SIG-M5 (cell line): Measurements from ENCODE around the gene SLC25A22.
A peak's percentile ranks its signal among the peaks of the same experiment; 100 is the strongest.

Experiments
- DNase-seq: peaks from one replicate; lab custom pipeline; 2025; lab: John Stamatoyannopoulos, UW

The SLC25A22 gene

GRCh38 chr11:821512-822371 lies 23.7 kb upstream of the SLC25A22 start:
- no peak for DNase-seq

GRCh38 chr11:820655-821511 lies 22.8 kb upstream of the SLC25A22 start:
- no peak for DNase-seq

- peak; percentile 37 for DNase-seq
These were observed 22.0 kb upstream of the SLC25A22 start for GRCh38 chr11:819943-820649.

GRCh38 chr11:819129-819931 lies 21.2 kb upstream of the SLC25A22 start:
- no peak for DNase-seq

- no peak for DNase-seq
These were observed 20.5 kb upstream of the SLC25A22 start, which contains the start of gene PNPLA2 for GRCh38 chr11:818396-819128. PNPLA2 (plus strand) TSS chr11:818914; CDS start chr11:819719, 805 bp downstream.

GRCh38 chr11:816433-816779 lies 18.3 kb upstream of the SLC25A22 start:
- DNase-seq = no peak

- DNase-seq = no peak
These were observed 17.8 kb upstream of the SLC25A22 start for GRCh38 chr11:815675-816432.

GRCh38 chr11:813456-814096 lies 15.5 kb upstream of the SLC25A22 start:
- no peak for DNase-seq

GRCh38 chr11:813072-813455 lies 15.0 kb upstream of the SLC25A22 start:
- no peak for DNase-seq

GRCh38 chr11:812390-812789 lies 14.3 kb upstream of the SLC25A22 start:
- DNase-seq = no peak

- no peak for DNase-seq
These were observed 13.6 kb upstream of the SLC25A22 start for GRCh38 chr11:811446-812245.

- DNase-seq = no peak
These were observed 12.0 kb upstream of the SLC25A22 start for GRCh38 chr11:810040-810567.

GRCh38 chr11:809287-810039 lies 11.4 kb upstream of the SLC25A22 start, which contains the start of gene RPLP2:
RPLP2 (plus strand) TSS chr11:809967; CDS start chr11:810235, 268 bp downstream.
- DNase-seq = peak; percentile 67

GRCh38 chr11:808427-809286 lies 10.6 kb upstream of the SLC25A22 start:
- no peak for DNase-seq

GRCh38 chr11:804599-804964 lies 6.5 kb upstream of the SLC25A22 start:
- no peak for DNase-seq

GRCh38 chr11:803770-804598 lies 5.9 kb upstream of the SLC25A22 start:
- no peak for DNase-seq
